Cardiac muscle cell (in vitro differentiated cells and primary cell): ENCODE data around the gene MAGI3. TPM values are rescaled to one million over a fixed set of nuclear protein-coding genes. Genes with fewer than 3 reads are reported as not detected.
"Not testable (repeated sequence)": the region's sequence is repeated elsewhere in the genome, so short reads cannot be mapped to it uniquely, and the experiment has no call there.

Source experiments
- DNase-seq, 2 donors: peaks; one replicate each; pipeline versions ENCODE4 v3.0.0 to v3.0.0-alpha.2; 2010 to 2017; ENCODE audit warnings: low read depth in 1 of 2, low spot score in 1 of 2
- H3K27ac ChIP-seq: fragments of 200-600 bp; sonication (generic); 2 replicates; pipeline ENCODE4 v1.5.1; 2016
- H3K27me3 ChIP-seq: fragments of 200-600 bp; sonication (generic); 2 replicates; pipeline ENCODE4 v1.6.0; 2016; ENCODE audit warnings: control low read depth
- H3K36me3 ChIP-seq: fragments of 200-600 bp; sonication (generic); 2 replicates; pipeline ENCODE4 v1.5.1; 2016; ENCODE audit warnings: control low read depth
- H3K4me1 ChIP-seq: fragments of 200-600 bp; sonication (generic); 2 replicates; pipeline ENCODE4 v1.8.1; 2017; ENCODE audit warnings: low read depth, mild to moderate bottlenecking, mixed run types
- H3K4me3 ChIP-seq: fragments of 200-600 bp; sonication (generic); 2 replicates; pipeline ENCODE4 v1.5.1; 2016; ENCODE audit warnings: mild to moderate bottlenecking
- H3K9me3 ChIP-seq: fragments of 200-600 bp; sonication (generic); 2 replicates; pipeline ENCODE4 v1.5.1; 2017; ENCODE audit warnings: low read depth, mild to moderate bottlenecking, control low read depth
- polyA plus RNA-seq: library from polyadenylated mRNA; unstranded; fragments of >200 nt; fragmentation: Nextera tagmentation; extraction: Ambion mirVana; gene quantifications from 2 replicates; pipeline ENCODE4 v1.2.1, GENCODE V29; 2016
- total RNA-seq: library from RNA; depleted of rRNA; stranded (reverse); fragments of >200 nt; gene quantifications from 2 replicates; pipeline ENCODE4 v1.2.3, GENCODE V29; 2016
- TF ChIP-seq, protein P1 (sequence below): IDR thresholded peaks from 2 replicates; pipeline ENCODE4 v1.5.1; 2012; ENCODE audit warnings: low read depth, mild to moderate bottlenecking, low read length

MAGI3 gene
- total and polyA plus RNA-seq, 2 experiments from 2014 or later: 7.3 to 20.6 TPM

DNA sequence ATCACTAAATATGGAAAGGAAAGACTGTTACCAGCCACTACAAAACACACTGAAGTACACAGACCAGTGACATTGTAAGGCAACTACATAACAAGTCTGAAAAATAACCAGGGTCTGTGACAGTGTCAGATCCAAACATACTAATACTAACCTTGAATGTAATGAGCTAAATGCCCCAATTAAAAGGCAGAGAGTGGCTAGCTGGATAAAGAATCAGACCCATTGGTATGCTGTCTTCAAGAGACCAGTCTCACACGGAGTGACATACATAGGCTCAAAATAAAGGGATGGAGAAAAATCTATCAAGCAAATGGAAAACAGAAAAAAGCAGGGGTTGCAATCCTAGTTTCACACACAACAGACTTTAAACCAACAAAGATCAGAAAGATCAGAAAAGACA, 100.1 kb downstream of the MAGI3 start:
- H3K36me3 ChIP-seq: no peaks in the 10 kb centered on the region
- H3K4me3 ChIP-seq: no peak overlapping the region
- no peaks in the 10 kb centered on the region for H3K27me3 ChIP-seq
- TF ChIP-seq, protein P1, sequence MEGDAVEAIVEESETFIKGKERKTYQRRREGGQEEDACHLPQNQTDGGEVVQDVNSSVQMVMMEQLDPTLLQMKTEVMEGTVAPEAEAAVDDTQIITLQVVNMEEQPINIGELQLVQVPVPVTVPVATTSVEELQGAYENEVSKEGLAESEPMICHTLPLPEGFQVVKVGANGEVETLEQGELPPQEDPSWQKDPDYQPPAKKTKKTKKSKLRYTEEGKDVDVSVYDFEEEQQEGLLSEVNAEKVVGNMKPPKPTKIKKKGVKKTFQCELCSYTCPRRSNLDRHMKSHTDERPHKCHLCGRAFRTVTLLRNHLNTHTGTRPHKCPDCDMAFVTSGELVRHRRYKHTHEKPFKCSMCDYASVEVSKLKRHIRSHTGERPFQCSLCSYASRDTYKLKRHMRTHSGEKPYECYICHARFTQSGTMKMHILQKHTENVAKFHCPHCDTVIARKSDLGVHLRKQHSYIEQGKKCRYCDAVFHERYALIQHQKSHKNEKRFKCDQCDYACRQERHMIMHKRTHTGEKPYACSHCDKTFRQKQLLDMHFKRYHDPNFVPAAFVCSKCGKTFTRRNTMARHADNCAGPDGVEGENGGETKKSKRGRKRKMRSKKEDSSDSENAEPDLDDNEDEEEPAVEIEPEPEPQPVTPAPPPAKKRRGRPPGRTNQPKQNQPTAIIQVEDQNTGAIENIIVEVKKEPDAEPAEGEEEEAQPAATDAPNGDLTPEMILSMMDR: no peak
- H3K4me1 ChIP-seq: no peaks in the 10 kb centered on the region
- no peaks in the 10 kb centered on the region for H3K9me3 ChIP-seq
- no peak for DNase-seq
- H3K27ac ChIP-seq: no peak overlapping the region

DNA sequence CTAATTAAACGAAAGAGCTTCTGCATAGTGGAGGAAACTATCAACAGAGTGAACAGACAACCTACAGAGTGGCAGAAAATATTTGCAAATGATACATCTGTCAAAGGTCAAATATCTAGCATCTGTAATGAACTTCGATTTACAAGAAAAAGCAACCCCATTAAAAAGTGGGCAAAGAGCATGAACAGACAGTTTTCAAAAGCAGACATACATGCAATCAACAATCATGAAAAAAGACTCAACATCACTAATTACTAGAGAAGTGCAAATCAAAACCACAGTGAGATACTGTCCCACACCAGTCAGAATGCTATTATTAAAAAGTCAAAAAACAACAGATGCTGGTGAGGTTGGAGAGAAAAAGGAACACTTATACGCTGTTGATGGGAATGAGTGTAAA, 103.2 kb downstream of the MAGI3 start:
- H3K4me3 ChIP-seq: no peak overlapping the region
- no peaks in the 10 kb centered on the region for H3K9me3 ChIP-seq
- no peak overlapping the region for H3K27ac ChIP-seq
- no peaks in the 10 kb centered on the region for H3K4me1 ChIP-seq
- no peaks in the 10 kb centered on the region for H3K36me3 ChIP-seq
- no peaks in the 10 kb centered on the region for H3K27me3 ChIP-seq
- TF ChIP-seq, protein P1: no peak
- DNase-seq: no peak

DNA sequence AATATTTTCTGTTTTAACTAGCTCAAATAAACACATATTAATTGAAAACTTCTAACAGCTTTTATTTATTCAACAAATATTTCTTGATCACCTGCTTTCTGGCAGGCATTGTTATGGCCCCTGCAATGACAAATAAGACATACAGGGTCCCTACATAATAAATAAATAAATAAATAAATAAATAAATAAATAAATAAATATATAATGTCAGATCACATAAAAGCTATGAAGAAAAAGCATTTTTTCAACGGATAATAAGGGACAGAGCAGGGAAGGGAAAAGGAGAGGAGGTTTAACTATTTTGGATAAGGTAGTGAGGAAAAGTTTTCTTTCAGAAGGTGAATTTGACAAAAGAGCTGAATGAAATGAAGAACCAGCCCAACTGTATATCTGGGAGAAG, 115.0 kb downstream of the MAGI3 start:
- no peak overlapping the region for H3K4me3 ChIP-seq
- H3K36me3 ChIP-seq: no peaks in the 10 kb centered on the region
- H3K27ac ChIP-seq: no peak overlapping the region
- DNase-seq: no peak
- H3K4me1 ChIP-seq: peaks cover 34% of the 10 kb centered on the region
- H3K27me3 ChIP-seq: no peaks in the 10 kb centered on the region
- no peaks in the 10 kb centered on the region for H3K9me3 ChIP-seq
- TF ChIP-seq, protein P1: no peak

DNA sequence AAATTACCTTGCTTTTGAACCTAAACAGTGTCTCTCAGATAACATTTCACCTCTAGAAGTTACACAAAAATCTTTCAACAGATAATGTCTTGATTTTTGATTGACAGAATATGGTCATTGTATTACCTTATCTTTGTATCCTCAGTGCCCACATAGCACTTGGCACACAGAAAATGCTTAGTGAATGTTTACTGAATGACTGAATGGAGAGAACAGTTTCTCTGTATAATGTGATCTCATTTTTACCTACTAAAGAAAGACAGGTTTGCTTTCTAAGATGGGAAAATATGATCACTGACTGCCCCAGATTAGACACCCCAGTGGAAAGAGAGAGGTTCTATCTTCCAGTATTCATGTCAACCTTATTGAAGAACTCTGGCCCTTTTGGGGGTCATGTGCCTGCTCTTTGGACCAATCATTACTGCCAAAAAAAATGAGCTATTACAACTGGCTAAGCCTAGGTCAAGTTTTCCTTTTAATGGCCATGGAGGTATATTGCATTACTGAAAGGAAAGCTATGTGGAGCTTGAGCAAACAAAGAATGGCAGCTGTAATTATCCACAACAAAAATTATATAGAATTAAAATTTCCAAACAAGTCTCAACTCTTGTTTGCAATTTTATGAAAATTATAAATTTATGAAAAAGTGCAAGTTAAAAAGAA, 117.4 kb downstream of the MAGI3 start:
- no peak for DNase-seq
- peaks cover 34% of the 10 kb centered on the region for H3K4me1 ChIP-seq
- H3K9me3 ChIP-seq: no peaks in the 10 kb centered on the region
- H3K36me3 ChIP-seq: no peaks in the 10 kb centered on the region
- no peak overlapping the region for H3K4me3 ChIP-seq
- TF ChIP-seq, protein P1: no peak
- no peak overlapping the region for H3K27ac ChIP-seq
- H3K27me3 ChIP-seq: no peaks in the 10 kb centered on the region

DNA sequence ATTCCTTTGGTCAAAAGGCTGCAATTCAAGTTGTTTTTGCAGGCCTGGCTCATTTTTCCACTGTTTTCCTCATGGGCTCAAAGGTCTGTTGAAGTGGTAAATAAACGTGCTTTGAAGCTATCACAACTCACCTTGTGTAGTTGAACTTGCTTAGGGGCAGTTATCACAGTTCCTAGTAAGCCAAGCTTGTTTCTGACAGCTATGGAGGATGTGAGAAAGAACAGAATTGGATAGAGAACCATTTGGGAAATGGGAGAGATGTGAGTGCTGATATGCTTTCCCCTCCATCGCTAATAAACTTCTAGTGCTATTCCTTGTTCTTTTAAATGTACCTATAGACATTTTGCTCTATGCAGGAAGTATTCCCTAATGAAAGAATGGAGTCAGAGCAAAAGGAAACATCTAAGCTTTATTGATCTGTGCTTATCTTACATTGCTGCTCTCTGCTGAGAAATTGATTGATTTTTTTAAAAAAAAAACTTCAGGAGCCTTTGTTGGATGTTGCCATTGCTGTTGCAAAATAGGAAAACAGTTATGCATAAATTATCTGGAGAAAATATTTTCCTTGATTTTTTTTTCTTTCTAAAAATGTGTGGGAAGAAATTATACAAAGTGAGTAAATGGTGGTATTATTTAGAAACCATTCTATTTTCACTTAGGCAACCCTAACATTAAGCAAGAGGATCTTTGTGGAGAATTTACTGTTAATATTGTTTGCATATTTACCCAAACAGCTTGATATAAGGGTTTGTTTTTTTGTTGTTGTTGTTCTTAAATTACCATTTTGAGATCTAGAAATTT, 118.2 kb downstream of the MAGI3 start:
- H3K27me3 ChIP-seq: no peaks in the 10 kb centered on the region
- TF ChIP-seq, protein P1: no peak
- no peaks in the 10 kb centered on the region for H3K36me3 ChIP-seq
- H3K9me3 ChIP-seq: no peaks in the 10 kb centered on the region
- H3K4me1 ChIP-seq: peaks cover 34% of the 10 kb centered on the region
- DNase-seq: peak in 1 of 2 donors; percentile 47
- no peak overlapping the region for H3K4me3 ChIP-seq
- H3K27ac ChIP-seq: peak overlapping the region; percentile 41

DNA sequence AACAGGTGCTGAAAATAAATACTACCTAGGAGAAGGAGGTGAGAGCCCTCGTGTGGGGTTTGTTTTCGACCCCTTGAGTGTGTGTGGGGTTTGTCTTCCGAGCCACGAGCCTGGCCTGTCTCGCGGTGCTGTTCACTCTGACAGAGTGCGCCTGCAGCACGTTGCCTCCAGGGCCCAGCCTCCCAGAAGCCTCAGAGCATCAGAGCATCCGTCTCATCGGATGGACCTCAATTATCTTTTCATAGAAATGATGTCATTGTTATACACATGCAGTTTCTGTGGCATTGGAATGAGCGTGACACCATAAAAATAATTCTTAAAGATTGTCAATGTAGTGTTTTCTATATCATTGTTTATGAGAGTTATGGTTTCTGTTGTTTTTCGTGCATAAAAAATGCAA, 119.5 kb downstream of the MAGI3 start:
- H3K27ac ChIP-seq, H3K4me3 ChIP-seq: not testable (repeated sequence)

More for the DNA sequence above, 119.5 kb downstream of the MAGI3 start:
- not testable (repeated sequence) for H3K27me3 ChIP-seq, H3K36me3 ChIP-seq, DNase-seq, H3K9me3 ChIP-seq
- H3K4me1 ChIP-seq: peaks cover 34% of the 10 kb centered on the region
